ENCODE data around the gene NFIL3.
A peak's percentile ranks its signal among the peaks of the same experiment; 100 is the strongest.

Gene NFIL3

DNA sequence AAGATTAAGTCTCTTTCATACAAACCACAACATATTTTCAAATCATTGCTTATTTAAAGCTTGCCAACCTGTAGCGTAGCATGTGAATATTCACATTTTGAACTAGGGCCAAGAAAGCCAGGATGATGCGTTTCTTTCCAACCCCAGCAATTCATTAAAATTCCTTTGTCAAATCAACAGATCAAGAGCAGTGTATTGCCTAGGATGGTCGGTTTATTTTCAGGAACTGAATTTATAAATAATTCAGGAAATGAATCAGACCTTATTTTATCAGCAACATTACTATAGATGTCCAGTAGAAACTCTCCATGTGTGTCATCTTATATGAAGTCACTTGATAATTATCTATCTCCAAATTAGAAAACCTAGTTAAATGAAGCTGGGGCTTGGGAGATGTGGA lies 48.7 kb downstream of the NFIL3 start:
- no peak for TF ChIP-seq MAX (IDR thresholded peaks at IDR 0.05)
- no peak for TF ChIP-seq REST (IDR thresholded peaks at IDR 0.05; ENCODE audit: low read depth)
- no peak for TF ChIP-seq NFIC (IDR thresholded peaks at IDR 0.05)
- no peak for TF ChIP-seq TEAD4 (IDR thresholded peaks at IDR 0.05)

GRCh38 chr9:91371894-91372293 lies 51.7 kb downstream of the NFIL3 start:
- no peak for TF ChIP-seq TCF12 (IDR thresholded peaks at IDR 0.05; ENCODE audit: low read depth)

DNA sequence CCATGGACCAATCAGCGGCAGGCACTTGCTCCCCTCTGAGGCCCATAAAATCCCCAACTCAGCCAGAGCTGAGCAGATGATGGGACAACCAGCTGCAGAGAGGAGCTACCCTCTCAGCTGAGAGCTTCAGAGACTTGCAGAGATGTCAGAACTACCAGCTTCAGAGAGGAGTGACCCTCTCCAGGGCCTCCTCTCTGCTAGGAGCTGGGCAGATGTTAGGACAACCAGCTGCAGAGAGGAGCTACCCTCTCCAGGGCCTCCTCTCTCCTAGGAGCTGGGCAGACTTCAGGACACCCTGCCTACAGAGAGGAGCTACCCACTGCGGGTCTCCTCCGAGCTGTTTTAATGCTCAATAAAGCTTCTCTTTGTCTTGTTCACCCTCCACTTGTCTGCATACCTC lies 58.9 kb downstream of the NFIL3 start:
- TF ChIP-seq ZBTB7A (IDR thresholded peaks at IDR 0.05; ENCODE audit: low read depth) (no peak), EGR1 (IDR thresholded peaks at IDR 0.05) (no peak), YY1 (IDR thresholded peaks at IDR 0.05; ENCODE audit: low read depth) (no peak), CEBPB (IDR thresholded peaks at IDR 0.05) (no peak), EP300 (IDR thresholded peaks at IDR 0.05; ENCODE audit: borderline replicate concordance) (no peak), CREB1 (IDR thresholded peaks at IDR 0.05; ENCODE audit: low read depth) (no peak)
- TF ChIP-seq, protein P1, sequence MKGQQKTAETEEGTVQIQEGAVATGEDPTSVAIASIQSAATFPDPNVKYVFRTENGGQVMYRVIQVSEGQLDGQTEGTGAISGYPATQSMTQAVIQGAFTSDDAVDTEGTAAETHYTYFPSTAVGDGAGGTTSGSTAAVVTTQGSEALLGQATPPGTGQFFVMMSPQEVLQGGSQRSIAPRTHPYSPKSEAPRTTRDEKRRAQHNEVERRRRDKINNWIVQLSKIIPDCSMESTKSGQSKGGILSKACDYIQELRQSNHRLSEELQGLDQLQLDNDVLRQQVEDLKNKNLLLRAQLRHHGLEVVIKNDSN (IDR thresholded peaks at IDR 0.05): no peak

- TF ChIP-seq CEBPB (IDR thresholded peaks at IDR 0.05) (no peak), RAD21 (IDR thresholded peaks at IDR 0.05; ENCODE audit: low read depth) (no peak), EGR1 (IDR thresholded peaks at IDR 0.05) (no peak), MAX (IDR thresholded peaks at IDR 0.05) (no peak), TCF12 (IDR thresholded peaks at IDR 0.05; ENCODE audit: low read depth) (no peak), YY1 (IDR thresholded peaks at IDR 0.05; ENCODE audit: low read depth) (no peak), TAF1 (IDR thresholded peaks at IDR 0.05; ENCODE audit: low read depth) (no peak), TEAD4 (IDR thresholded peaks at IDR 0.05) (no peak), EP300 (IDR thresholded peaks at IDR 0.05; ENCODE audit: borderline replicate concordance) (no peak), CREB1 (IDR thresholded peaks at IDR 0.05; ENCODE audit: low read depth) (no peak), REST (IDR thresholded peaks at IDR 0.05; ENCODE audit: low read depth) (no peak), FOXM1 (IDR thresholded peaks at IDR 0.05; ENCODE audit: borderline replicate concordance, low read depth) (no peak)
- TF ChIP-seq, protein P1 (IDR thresholded peaks at IDR 0.05): no peak
These were observed 59.6 kb downstream of the NFIL3 start for GRCh38 chr9:91364005-91364404.

GRCh38 chr9:91362051-91362611 lies 61.5 kb downstream of the NFIL3 start:
- TF ChIP-seq FOXM1 (IDR thresholded peaks at IDR 0.05; ENCODE audit: borderline replicate concordance, low read depth): no peak
- TF ChIP-seq MAX (IDR thresholded peaks at IDR 0.05): no peak; the same call in 1 of the 2 replicates
- no peak for TF ChIP-seq YY1 (IDR thresholded peaks at IDR 0.05; ENCODE audit: low read depth)
- no peak for TF ChIP-seq CEBPB (IDR thresholded peaks at IDR 0.05)
- no peak for TF ChIP-seq RAD21 (IDR thresholded peaks at IDR 0.05; ENCODE audit: low read depth)

- TF ChIP-seq ZBTB7A (IDR thresholded peaks at IDR 0.05; ENCODE audit: low read depth): peak; percentile 46; the same call in 1 of the 2 replicates
- no peak for TF ChIP-seq REST (IDR thresholded peaks at IDR 0.05; ENCODE audit: low read depth)
- TF ChIP-seq, protein P1 (IDR thresholded peaks at IDR 0.05): no peak
- TF ChIP-seq NFIC (IDR thresholded peaks at IDR 0.05): no peak
- TF ChIP-seq EGR1 (IDR thresholded peaks at IDR 0.05): peak; percentile 81
- peak; percentile 54; the same call in 1 of the 2 replicates for TF ChIP-seq TAF1 (IDR thresholded peaks at IDR 0.05; ENCODE audit: low read depth)
- peak; percentile 91 for TF ChIP-seq YY1 (IDR thresholded peaks at IDR 0.05; ENCODE audit: low read depth)
- TF ChIP-seq FOXM1 (IDR thresholded peaks at IDR 0.05; ENCODE audit: borderline replicate concordance, low read depth): no peak
- no peak for TF ChIP-seq CREB1 (IDR thresholded peaks at IDR 0.05; ENCODE audit: low read depth)
These were observed 62.2 kb downstream of the NFIL3 start, which contains the start of gene AUH for GRCh38 chr9:91361291-91362050. AUH (minus strand) TSS chr9:91361918; CDS start chr9:91361889, 29 bp downstream.

All from Ishikawa (cell line).